MCF 10A (cell line): ENCODE results near the gene FGF3. TPM values are rescaled to one million over a fixed set of nuclear protein-coding genes. Genes with fewer than 3 reads are reported as not detected.

ENCODE experiments used
- BruUV-seq: library from RNA; stranded (reverse); fragments of 400-500 nt; replicated peaks from 2 replicates; lab custom pipeline; 2021; lab: Mats Ljungman, UMichigan
- CTCF ChIA-PET: fragments of 300-600 bp; sonication (Branson Sonifier 250); formaldehyde crosslinking; extraction: SDS; loops from one replicate; lab custom pipeline; 2021; ENCODE audit warnings: antibody characterized with exemption, inconsistent platforms; lab: Yijun Ruan, JAX
- POLR2A ChIA-PET: fragments of 300-600, 350-650 bp; sonication (Branson Sonifier 250); formaldehyde crosslinking; extraction: SDS; loops from one replicate; lab custom pipeline; 2020; ENCODE audit warnings: antibody characterized with exemption, inconsistent platforms; lab: Yijun Ruan, JAX
- DNase-seq: peaks from one replicate; pipeline ENCODE4 v3.0.0-alpha.2; 2018; ENCODE audit not compliant: unreplicated experiment
- H3K27ac Mint-ChIP-seq: one replicate; pipeline ENCODE4 v1.8.0; 2022; ENCODE audit warnings: mild to moderate bottlenecking, low read depth, mixed read lengths; ENCODE audit not compliant: unreplicated experiment
- H3K27me3 Mint-ChIP-seq: one replicate; pipeline ENCODE4 v1.8.0; 2022; ENCODE audit warnings: mixed read lengths; ENCODE audit not compliant: insufficient read depth, unreplicated experiment
- H3K36me3 Mint-ChIP-seq: one replicate; pipeline ENCODE4 v1.8.0; 2022; ENCODE audit warnings: mild to moderate bottlenecking, moderate library complexity, mixed read lengths; ENCODE audit not compliant: insufficient read depth, unreplicated experiment
- H3K4me1 Mint-ChIP-seq: one replicate; pipeline ENCODE4 v1.8.0; 2022; ENCODE audit warnings: mixed read lengths; ENCODE audit not compliant: insufficient read depth, unreplicated experiment
- H3K4me3 Mint-ChIP-seq: one replicate; pipeline ENCODE4 v1.8.0; 2022; ENCODE audit warnings: mild to moderate bottlenecking, moderate library complexity, mixed read lengths; ENCODE audit not compliant: unreplicated experiment
- H3K9me3 Mint-ChIP-seq: one replicate; pipeline ENCODE4 v1.8.0; 2022; ENCODE audit warnings: mixed read lengths; ENCODE audit not compliant: unreplicated experiment
- CTCF ChIP-seq: fragments of 200-600 bp; IDR thresholded peaks from one replicate; pipeline ENCODE4 v1.8.0; 2022; ENCODE audit warnings: antibody characterized with exemption, mild to moderate bottlenecking; ENCODE audit not compliant: unreplicated experiment
- intact Hi-C: fragments of 100-400 bp; cut with micrococcal nuclease; formaldehyde crosslinking; loops from 2 replicates; pipeline ENCODE4 v1.14.1; 2022
- total RNA-seq: library from RNA; stranded (reverse); gene quantifications from 2 replicates; pipeline ENCODE4 v1.2.3, GENCODE V29; 2022

FGF3 gene
- total RNA-seq, 1 experiment from 2014 or later = not detected

GRCh38 chr11:69797737-69798528 lies 21.3 kb downstream of the FGF3 start:
- intact Hi-C loops = no loop called here
- ChIA-PET POLR2A (no interaction called here), CTCF (interaction anchor here (0.6 kb wide), 1 partner anchor 15 kb away, joined by 3 read pairs; no protein-coding TSS in a partner anchor)
- Mint-ChIP-seq H3K36me3 (no peaks in the 10 kb centered on the region), H3K27me3 (no peaks in the 10 kb centered on the region), H3K4me1 (no peaks in the 10 kb centered on the region), H3K9me3 (no peaks in the 10 kb centered on the region), H3K27ac (no peak overlapping the region), H3K4me3 (no peak overlapping the region)
- DNase-seq = no peak
- TF ChIP-seq CTCF = no peak
- no TSS peak for BruUV-seq

- TF ChIP-seq CTCF = no peak
- no TSS peak for BruUV-seq
- Mint-ChIP-seq H3K27ac (no peak overlapping the region), H3K36me3 (no peaks in the 10 kb centered on the region), H3K4me3 (no peak overlapping the region), H3K9me3 (no peaks in the 10 kb centered on the region), H3K4me1 (no peaks in the 10 kb centered on the region), H3K27me3 (no peaks in the 10 kb centered on the region)
- ChIA-PET POLR2A (no interaction called here), CTCF (interaction anchor here (0.7 kb wide), 1 partner anchor 116 kb away, joined by 4 read pairs; no protein-coding TSS in a partner anchor)
- intact Hi-C loops = no loop called here
- DNase-seq = no peak
Observed at GRCh38 chr11:69797156-69797555, 22.1 kb downstream of the FGF3 start.

- Mint-ChIP-seq H3K4me1 (no peaks in the 10 kb centered on the region), H3K27me3 (no peaks in the 10 kb centered on the region), H3K4me3 (no peak overlapping the region), H3K27ac (no peak overlapping the region), H3K9me3 (no peaks in the 10 kb centered on the region), H3K36me3 (no peaks in the 10 kb centered on the region)
- no peak for TF ChIP-seq CTCF
- ChIA-PET POLR2A (no interaction called here), CTCF (no interaction called here)
- DNase-seq = no peak
- intact Hi-C loops = no loop called here
- BruUV-seq = no TSS peak
Observed at GRCh38 chr11:69796063-69796462, 23.2 kb downstream of the FGF3 start.

GRCh38 chr11:69791276-69792180 lies 27.7 kb downstream of the FGF3 start:
- DNase-seq = peak; percentile 26
- H3K4me1 Mint-ChIP-seq = no peaks in the 10 kb centered on the region
- TF ChIP-seq CTCF = no peak
- ChIA-PET POLR2A (no interaction called here), CTCF (interaction anchor here (0.8 kb wide), 1 partner anchor 22 kb away, joined by 4 read pairs; no protein-coding TSS in a partner anchor)
- BruUV-seq = no TSS peak
- H3K36me3 Mint-ChIP-seq = no peaks in the 10 kb centered on the region
- H3K27me3 Mint-ChIP-seq = no peaks in the 10 kb centered on the region
- H3K27ac Mint-ChIP-seq = no peak overlapping the region
- no peak overlapping the region for H3K4me3 Mint-ChIP-seq
- intact Hi-C loops = no loop called here
- H3K9me3 Mint-ChIP-seq = no peaks in the 10 kb centered on the region
